NB4 (cell line): ENCODE data around the gene CARD19.

Source experiments
- POLR2A ChIP-seq: IDR thresholded peaks from 2 replicates; pipeline ENCODE4 v1.6.1; 2011; ENCODE audit warnings: mild to moderate bottlenecking; ENCODE audit not compliant: insufficient read length; ENCODE audit errors: extremely low read depth
- TF ChIP-seq, protein P1 (sequence below): IDR thresholded peaks from one replicate; pipeline ENCODE4 v1.5.1; 2012; ENCODE audit warnings: low read depth, low read length
- TF ChIP-seq, protein P2 (sequence below): IDR thresholded peaks from 2 replicates; pipeline ENCODE4 v1.6.1; 2011; ENCODE audit warnings: low read depth, low read length

DNA sequence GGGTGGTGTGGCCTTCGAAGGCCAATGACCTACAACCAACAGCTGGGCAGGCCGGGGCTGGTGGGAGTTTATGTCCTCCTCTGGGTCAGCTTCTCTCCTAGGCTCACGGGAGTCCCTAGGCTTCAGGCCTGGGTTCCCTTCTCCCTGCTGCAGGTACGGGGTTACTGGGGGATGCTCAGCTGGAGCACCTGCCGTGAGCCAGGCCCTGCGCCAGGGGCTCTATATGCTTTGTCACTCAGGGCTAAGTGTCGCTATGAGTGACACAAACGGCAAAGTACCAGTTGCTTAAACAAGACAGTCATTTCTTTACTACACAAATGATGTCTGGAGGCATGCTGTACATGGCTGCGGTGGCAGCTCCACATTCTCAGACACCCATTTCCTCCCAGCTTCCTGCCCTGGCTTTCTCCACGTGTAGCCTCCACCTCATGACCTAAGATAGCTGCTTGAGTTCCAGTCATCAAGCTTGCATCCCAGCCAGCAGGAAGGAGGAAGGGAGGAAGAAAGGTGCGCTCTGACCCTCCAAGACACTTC, 60.5 kb downstream of the CARD19 start:
- TF ChIP-seq, protein P1, sequence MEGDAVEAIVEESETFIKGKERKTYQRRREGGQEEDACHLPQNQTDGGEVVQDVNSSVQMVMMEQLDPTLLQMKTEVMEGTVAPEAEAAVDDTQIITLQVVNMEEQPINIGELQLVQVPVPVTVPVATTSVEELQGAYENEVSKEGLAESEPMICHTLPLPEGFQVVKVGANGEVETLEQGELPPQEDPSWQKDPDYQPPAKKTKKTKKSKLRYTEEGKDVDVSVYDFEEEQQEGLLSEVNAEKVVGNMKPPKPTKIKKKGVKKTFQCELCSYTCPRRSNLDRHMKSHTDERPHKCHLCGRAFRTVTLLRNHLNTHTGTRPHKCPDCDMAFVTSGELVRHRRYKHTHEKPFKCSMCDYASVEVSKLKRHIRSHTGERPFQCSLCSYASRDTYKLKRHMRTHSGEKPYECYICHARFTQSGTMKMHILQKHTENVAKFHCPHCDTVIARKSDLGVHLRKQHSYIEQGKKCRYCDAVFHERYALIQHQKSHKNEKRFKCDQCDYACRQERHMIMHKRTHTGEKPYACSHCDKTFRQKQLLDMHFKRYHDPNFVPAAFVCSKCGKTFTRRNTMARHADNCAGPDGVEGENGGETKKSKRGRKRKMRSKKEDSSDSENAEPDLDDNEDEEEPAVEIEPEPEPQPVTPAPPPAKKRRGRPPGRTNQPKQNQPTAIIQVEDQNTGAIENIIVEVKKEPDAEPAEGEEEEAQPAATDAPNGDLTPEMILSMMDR = no peak
- TF ChIP-seq, protein P2, sequence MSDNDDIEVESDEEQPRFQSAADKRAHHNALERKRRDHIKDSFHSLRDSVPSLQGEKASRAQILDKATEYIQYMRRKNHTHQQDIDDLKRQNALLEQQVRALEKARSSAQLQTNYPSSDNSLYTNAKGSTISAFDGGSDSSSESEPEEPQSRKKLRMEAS = no peak
- TF ChIP-seq POLR2A = no peak
